Stimulated activated CD8-positive, alpha-beta memory T cell treated with anti-CD3 and anti-CD28 coated beads, Interleukin-2, amount 100 ng/mL, for 48 hours (primary cell): Measurements from ENCODE around the gene FGD3.
A peak's percentile ranks its signal among the peaks of the same experiment; 100 is the strongest.

Experiments used
- DNase-seq, 2 donors: peaks; one replicate each; pipeline ENCODE4 v3.0.0-alpha.2; 2020; ENCODE audit warnings: low read depth in 2 of 2

The FGD3 gene

GRCh38 chr9:92954049-92954861, 6.9 kb downstream of the FGD3 start:
- DNase-seq: peak; percentile 61 to 62

- no peak for DNase-seq
Measured at GRCh38 chr9:92954886-92955285, 7.6 kb downstream of the FGD3 start.

GRCh38 chr9:92960561-92961290, 13.4 kb downstream of the FGD3 start:
- DNase-seq: no peak

GRCh38 chr9:92961627-92962302, 14.4 kb downstream of the FGD3 start:
- DNase-seq: no peak

- no peak for DNase-seq
Measured at GRCh38 chr9:92962303-92962649, 15.0 kb downstream of the FGD3 start.

- no peak for DNase-seq
Measured at GRCh38 chr9:92962846-92963245, 15.5 kb downstream of the FGD3 start.

- no peak for DNase-seq
Measured at GRCh38 chr9:92963831-92964606, 16.7 kb downstream of the FGD3 start.

GRCh38 chr9:92964607-92965060, 17.3 kb downstream of the FGD3 start:
- DNase-seq: no peak

GRCh38 chr9:92965061-92965758, 17.9 kb downstream of the FGD3 start:
- DNase-seq: no peak

- DNase-seq: no peak
Measured at GRCh38 chr9:92965759-92966517, 18.6 kb downstream of the FGD3 start.

- no peak for DNase-seq
Measured at GRCh38 chr9:92966518-92966800, 19.1 kb downstream of the FGD3 start.

- DNase-seq: no peak
Measured at GRCh38 chr9:92968081-92968480, 20.8 kb downstream of the FGD3 start.

- DNase-seq: no peak
Measured at GRCh38 chr9:92969516-92970466, 22.5 kb downstream of the FGD3 start.

- no peak for DNase-seq
Measured at GRCh38 chr9:92970467-92970923, 23.2 kb downstream of the FGD3 start.

- no peak for DNase-seq
Measured at GRCh38 chr9:92971121-92971520, 23.8 kb downstream of the FGD3 start.

GRCh38 chr9:92971776-92972175, 24.5 kb downstream of the FGD3 start:
- no peak for DNase-seq

- DNase-seq: no peak
Measured at GRCh38 chr9:92973700-92974099, 26.4 kb downstream of the FGD3 start.

- no peak for DNase-seq
Measured at GRCh38 chr9:92974161-92974661, 26.9 kb downstream of the FGD3 start.
